ENCODE data around the gene PNPO.

The PNPO gene

GRCh38 chr17:47946929-47947397 is 5.6 kb downstream of the PNPO start:
- in situ Hi-C loops (cut with MboI; ENCODE audit: low sequenced_read_pairs), result no loop called here

- in situ Hi-C loops (cut with MboI; ENCODE audit: low sequenced_read_pairs), result no loop called here
Observed at GRCh38 chr17:47948706-47949196, 7.4 kb downstream of the PNPO start.

GRCh38 chr17:47949197-47949759 is 7.9 kb downstream of the PNPO start:
- in situ Hi-C loops (cut with MboI; ENCODE audit: low sequenced_read_pairs), result no loop called here

- in situ Hi-C loops (cut with MboI; ENCODE audit: low sequenced_read_pairs), result no loop called here
Observed at GRCh38 chr17:47949946-47950345, 8.6 kb downstream of the PNPO start.

GRCh38 chr17:47950448-47950847 is 9.1 kb downstream of the PNPO start:
- in situ Hi-C loops (cut with MboI; ENCODE audit: low sequenced_read_pairs), result no loop called here

GRCh38 chr17:47952171-47953021 is 11.0 kb downstream of the PNPO start:
- in situ Hi-C loops (cut with MboI; ENCODE audit: low sequenced_read_pairs), result no loop called here

GRCh38 chr17:47953909-47954308 is 12.5 kb downstream of the PNPO start:
- in situ Hi-C loops (cut with MboI; ENCODE audit: low sequenced_read_pairs), result no loop called here

GRCh38 chr17:47955497-47956461 is 14.4 kb downstream of the PNPO start:
- in situ Hi-C loops (cut with MboI; ENCODE audit: low sequenced_read_pairs), result no loop called here

GRCh38 chr17:47956791-47957590 is 15.6 kb downstream of the PNPO start:
- in situ Hi-C loops (cut with MboI; ENCODE audit: low sequenced_read_pairs), result no loop called here

GRCh38 chr17:47957591-47958490 is 16.5 kb downstream of the PNPO start, which contains the start of gene PRR15L:
PRR15L (minus strand) TSS chr17:47957883; CDS start chr17:47953234, 4,649 bp downstream.
- in situ Hi-C loops (cut with MboI; ENCODE audit: low sequenced_read_pairs), result no loop called here

GRCh38 chr17:47959825-47960655 is 18.7 kb downstream of the PNPO start:
- in situ Hi-C loops (cut with MboI; ENCODE audit: low sequenced_read_pairs), result no loop called here

GRCh38 chr17:47961406-47961805 is 20.0 kb downstream of the PNPO start:
- in situ Hi-C loops (cut with MboI; ENCODE audit: low sequenced_read_pairs), result no loop called here

GRCh38 chr17:47962901-47963300 is 21.5 kb downstream of the PNPO start:
- in situ Hi-C loops (cut with MboI; ENCODE audit: low sequenced_read_pairs), result no loop called here

- in situ Hi-C loops (cut with MboI; ENCODE audit: low sequenced_read_pairs), result no loop called here
Observed at GRCh38 chr17:47964856-47965255, 23.5 kb downstream of the PNPO start.

GRCh38 chr17:47966079-47966519 is 24.7 kb downstream of the PNPO start:
- in situ Hi-C loops (cut with MboI; ENCODE audit: low sequenced_read_pairs), result no loop called here

GRCh38 chr17:47967607-47968252 is 26.4 kb downstream of the PNPO start:
- in situ Hi-C loops (cut with MboI; ENCODE audit: low sequenced_read_pairs), result no loop called here

GRCh38 chr17:47968836-47969235 is 27.5 kb downstream of the PNPO start:
- in situ Hi-C loops (cut with MboI; ENCODE audit: low sequenced_read_pairs), result no loop called here

Data from HL-60/S4 (cell line).